GM10847 (cell line): ENCODE results near the gene RHBDD1.

Experiments used
- POLR2A ChIP-seq: IDR thresholded peaks from 2 replicates; pipeline ENCODE4 v1.6.1; 2011; ENCODE audit not compliant: insufficient read length; ENCODE audit errors: extremely low read depth

The RHBDD1 gene

DNA sequence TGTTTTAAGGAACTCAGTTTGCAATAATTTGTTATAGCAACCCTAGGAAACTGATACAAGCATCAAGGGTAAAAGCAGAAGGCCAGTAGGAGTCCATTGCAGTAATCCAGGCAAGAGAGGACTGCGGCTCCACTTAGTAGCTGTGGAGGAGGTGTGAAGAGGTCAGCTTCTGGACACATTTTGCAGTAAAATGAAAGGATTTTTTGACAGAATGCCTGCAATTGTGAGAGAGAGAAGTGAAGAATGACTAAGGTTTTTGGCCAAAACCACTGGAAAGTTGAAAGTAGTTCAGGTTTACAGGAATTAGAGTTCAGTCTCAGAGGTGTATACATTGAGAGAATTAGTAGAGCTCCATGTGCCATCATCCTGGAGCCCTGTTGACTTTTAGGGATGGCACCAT is 129.5 kb downstream of the RHBDD1 start:
- TF ChIP-seq POLR2A, result no peak

DNA sequence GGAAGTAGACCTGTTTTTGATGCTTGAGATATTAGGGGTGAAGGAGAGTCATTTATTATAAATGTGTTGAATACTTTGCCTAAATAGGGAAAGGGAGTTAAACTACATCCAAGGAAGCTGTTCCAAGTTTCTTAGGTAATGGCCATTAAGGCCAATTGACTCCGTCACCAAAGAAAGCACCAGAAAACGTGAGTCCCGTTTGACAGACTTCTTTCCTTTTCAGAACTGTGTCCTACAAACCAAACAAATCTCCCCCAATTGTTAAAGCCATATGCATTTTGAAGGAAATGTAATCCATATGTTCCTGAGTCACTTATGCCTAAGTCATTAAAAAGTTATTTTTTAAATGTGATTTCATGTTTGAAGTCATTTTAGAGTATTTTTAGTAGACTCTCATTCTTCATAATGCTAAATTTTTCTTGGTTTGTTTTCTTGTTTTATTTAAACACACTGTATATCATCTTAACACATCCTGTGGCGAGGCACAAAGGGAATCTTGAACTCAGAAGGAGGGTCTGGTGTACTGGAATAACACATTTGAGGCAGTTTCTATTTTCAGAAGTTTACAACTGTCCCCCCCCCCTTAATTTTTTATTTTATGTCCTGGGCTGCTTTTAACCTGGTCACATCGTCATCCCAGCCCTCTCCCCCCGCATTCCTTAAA is 133.7 kb downstream of the RHBDD1 start:
- no peak for TF ChIP-seq POLR2A

- TF ChIP-seq POLR2A, result no peak
These were observed 134.5 kb downstream of the RHBDD1 start for GRCh38 chr2:226970362-226970761.

DNA sequence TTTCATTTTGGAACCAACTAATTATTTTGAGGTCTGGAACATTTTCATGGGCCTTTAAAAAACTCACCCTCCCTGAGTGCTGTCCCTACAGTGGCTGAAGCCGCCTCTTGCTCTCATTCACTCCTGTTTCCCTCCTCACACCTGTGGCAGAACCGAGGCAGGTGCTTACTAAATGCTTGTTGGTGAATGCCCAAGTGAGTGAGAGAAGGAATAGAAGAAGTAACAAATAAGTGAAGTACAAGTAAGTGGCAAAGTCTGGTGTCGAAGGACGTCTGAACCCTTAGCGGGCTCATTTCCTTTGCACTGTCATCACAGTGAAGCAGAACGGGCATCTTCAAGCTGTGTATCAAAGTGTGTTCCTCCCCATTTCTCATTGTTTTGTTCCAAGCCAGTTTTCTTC is 135.2 kb downstream of the RHBDD1 start:
- TF ChIP-seq POLR2A, result no peak

- TF ChIP-seq POLR2A, result no peak
These were observed 135.9 kb downstream of the RHBDD1 start for GRCh38 chr2:226971770-226972169.

DNA sequence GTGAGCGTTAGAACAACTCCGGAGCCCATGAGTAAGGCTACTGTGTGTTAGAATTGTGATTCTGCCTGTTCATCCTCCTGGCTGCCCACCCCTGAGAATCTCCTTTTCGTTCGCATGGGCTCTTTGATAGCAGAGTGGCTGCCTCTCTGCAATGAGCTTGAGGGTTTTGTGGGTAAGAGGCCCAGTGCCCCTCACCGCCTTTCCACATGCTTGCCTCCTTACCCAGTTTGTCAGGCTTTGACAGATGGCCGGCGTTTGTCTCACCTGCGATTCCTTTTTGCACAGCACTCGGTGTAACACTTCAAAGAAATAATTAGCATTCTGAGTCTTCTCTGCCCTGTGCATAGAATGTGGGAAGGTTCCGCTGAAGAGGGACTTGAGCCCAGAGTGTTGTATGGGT is 138.0 kb downstream of the RHBDD1 start:
- no peak for TF ChIP-seq POLR2A

DNA sequence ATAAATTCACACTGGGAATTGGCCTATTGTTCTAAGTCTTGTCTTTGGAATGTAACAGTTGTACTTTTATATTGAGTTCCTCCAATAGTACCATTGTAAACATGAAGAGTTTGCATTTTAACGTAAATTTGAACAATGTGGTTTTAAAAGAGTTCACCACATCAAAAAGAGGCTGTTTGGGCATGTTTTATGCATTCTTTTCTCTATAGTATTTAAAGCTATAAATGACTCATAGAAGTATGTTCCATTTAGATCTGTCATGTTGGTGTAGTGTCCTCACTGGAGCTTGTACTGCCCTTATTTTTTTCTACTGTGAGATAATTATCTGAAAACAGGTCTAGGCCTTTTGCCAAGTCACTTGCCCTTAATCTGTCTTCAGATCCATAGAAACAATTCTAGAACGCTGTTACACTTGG is 141.9 kb downstream of the RHBDD1 start:
- TF ChIP-seq POLR2A, result no peak

GRCh38 chr2:226978300-226978699 is 142.4 kb downstream of the RHBDD1 start:
- no peak for TF ChIP-seq POLR2A

- TF ChIP-seq POLR2A, result no peak
These were observed 143.2 kb downstream of the RHBDD1 start for GRCh38 chr2:226979004-226979403.

- TF ChIP-seq POLR2A, result no peak
These were observed 146.0 kb downstream of the RHBDD1 start for GRCh38 chr2:226981791-226982326.

GRCh38 chr2:226983895-226984749 is 148.3 kb downstream of the RHBDD1 start:
- no peak for TF ChIP-seq POLR2A

DNA sequence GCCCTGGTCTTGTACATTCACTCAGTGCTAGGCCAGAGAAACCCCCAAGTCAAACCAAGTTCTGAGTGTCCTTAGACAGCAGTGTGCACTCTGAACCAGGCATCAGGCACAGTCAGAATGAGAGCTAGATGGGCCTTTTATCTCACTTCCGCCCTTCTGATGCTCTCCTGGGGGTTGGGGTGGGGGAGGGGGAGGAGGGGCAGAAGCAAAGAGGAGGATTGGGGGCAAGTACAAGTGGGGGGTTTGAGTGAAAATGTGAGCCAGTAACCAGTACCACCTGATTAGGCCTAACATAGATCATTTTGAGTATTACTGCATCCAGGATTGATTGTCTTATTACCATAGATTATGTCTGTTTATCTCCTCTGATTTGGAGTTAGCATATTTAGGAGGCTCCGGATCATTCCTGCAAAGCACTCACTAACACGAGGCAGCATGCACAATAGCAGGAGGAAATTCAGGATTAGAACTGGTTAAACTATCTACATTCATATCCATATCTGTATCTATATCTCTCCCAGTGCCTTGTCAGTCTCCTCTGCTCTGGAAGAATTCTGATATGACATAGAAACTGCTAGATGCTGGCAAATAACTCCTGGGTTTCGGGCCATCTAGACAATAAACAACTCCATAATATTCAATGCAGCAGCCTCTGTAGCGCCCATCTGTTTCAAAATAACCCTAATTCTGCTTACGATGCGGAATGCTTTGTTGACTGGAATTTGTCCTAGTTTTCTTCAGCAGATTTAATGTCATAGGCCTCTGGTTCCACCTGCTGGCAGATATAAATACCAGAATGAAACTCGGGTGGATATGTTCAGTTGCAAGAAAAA is 149.1 kb downstream of the RHBDD1 start:
- no peak for TF ChIP-seq POLR2A

DNA sequence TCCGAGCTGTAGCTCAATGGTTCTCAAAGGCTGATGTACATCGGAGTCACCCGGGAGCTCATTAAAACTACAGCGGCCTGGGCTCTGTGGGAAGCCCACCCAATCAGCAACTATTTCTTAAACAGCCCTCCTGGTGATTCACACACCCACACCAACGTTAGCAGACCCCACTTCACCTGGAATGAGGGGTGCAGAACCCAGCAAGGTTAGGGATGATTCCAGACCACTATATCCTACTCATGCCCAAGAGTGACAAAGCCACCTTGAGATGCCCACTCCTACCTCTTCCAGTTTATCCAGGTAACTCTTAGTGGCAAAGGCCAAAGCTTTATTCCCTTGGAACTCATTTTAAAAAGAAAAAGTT is 149.7 kb downstream of the RHBDD1 start:
- no peak for TF ChIP-seq POLR2A

- TF ChIP-seq POLR2A, result no peak
These were observed 155.8 kb downstream of the RHBDD1 start for GRCh38 chr2:226991663-226992062.

- TF ChIP-seq POLR2A, result no peak
These were observed 157.3 kb downstream of the RHBDD1 start for GRCh38 chr2:226993171-226993570.

- TF ChIP-seq POLR2A, result no peak
These were observed 158.9 kb downstream of the RHBDD1 start for GRCh38 chr2:226994775-226995174.

DNA sequence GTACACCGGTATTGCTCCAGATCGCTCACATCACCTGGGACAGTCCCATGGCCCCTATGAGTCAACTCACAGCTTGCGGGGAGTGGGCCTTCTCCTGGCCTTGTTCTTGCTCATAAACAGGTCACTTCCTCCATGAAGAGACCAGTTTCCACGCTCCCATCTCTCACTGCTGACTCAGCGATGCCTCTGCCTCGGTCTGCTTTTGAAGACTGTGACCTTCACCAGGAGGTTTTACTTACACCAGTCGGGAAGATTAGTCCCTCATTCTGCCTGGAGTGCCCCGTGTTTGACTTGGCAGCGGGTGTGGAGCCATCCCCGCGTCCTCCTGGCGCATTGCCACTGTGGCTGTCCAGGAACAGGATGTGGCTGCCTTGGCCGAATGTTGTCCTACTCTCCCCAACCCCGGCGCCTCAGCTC is 159.8 kb downstream of the RHBDD1 start:
- no peak for TF ChIP-seq POLR2A
